Measurements from ENCODE around the gene BZW2.

Gene BZW2

DNA sequence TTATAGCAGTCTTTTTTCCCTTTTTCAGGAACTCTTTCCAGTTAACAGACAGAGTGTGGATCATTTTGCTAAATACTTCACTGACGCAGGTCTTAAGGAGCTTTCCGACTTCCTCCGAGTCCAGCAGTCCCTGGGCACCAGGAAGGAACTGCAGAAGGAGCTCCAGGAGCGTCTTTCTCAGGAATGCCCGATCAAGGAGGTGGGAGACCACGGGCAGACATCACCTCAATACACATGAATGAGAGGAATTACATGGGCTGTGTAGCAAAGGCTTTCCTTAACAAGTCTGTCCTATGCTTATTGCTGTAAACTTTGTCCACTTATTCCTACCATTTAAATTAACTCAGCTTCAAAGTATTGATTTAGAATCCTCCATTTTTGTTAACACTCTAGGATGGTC is 48.8 kb downstream of the BZW2 start:
- Histone ChIP-seq H3K4me1 (ENCODE audit: control insufficient read depth, insufficient read depth, low read length) (no peaks in the 10 kb centered on the region), H3K9me3 (ENCODE audit: control insufficient read depth, low read length) (no peaks in the 10 kb centered on the region), H3K27me3 (ENCODE audit: control insufficient read depth, insufficient read depth, low read length, poor library complexity, severe bottlenecking) (no peaks in the 10 kb centered on the region), H3K4me3 (ENCODE audit: insufficient read depth, low read depth, low read length) (no peak overlapping the region), H3K36me3 (ENCODE audit: control insufficient read depth, insufficient read depth, low read length) (peaks cover 32% of the 10 kb centered on the region), H3K27ac (ENCODE audit: insufficient read depth, low read depth, low read length, poor library complexity, severe bottlenecking) (no peak overlapping the region)
- WGBS, 2 experiments = 90 to 99% methylated on average over 6 of the region's 6 CpGs

DNA sequence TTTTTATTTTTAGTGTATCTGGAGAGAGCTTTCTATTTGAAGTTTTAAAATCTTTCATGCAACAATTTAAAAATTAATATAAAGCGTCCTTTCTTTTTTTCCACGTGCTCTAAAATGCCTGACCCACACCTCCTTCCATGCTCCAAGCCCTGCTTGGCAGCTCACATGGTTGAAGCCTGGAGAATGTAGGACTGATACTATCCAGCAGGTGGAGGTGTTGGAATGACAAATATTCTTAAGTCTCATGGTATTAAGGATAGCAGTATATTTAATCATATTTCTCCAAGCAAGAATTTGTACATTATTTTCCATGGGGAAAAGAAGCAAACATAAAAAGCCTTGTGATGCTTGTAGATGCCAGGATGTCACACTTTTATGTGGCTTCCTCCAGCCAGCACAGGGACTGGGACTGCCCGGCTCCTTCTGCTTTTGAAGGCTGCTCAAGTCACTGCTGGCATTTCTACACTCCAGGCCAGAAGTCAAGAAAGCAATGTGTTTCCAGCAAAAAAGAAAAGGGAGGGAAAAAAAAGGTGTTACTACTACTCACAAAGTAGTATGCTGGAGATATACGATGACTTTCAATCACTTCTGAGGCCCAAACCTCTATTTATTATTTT is 49.7 kb downstream of the BZW2 start:
- no peak overlapping the region for H3K4me3 ChIP-seq (ENCODE audit: insufficient read depth, low read depth, low read length)
- no peak overlapping the region for H3K27ac ChIP-seq (ENCODE audit: insufficient read depth, low read depth, low read length, poor library complexity, severe bottlenecking)
- peaks cover 25% of the 10 kb centered on the region for H3K36me3 ChIP-seq (ENCODE audit: control insufficient read depth, insufficient read depth, low read length)
- H3K4me1 ChIP-seq (ENCODE audit: control insufficient read depth, insufficient read depth, low read length) = no peaks in the 10 kb centered on the region
- H3K27me3 ChIP-seq (ENCODE audit: control insufficient read depth, insufficient read depth, low read length, poor library complexity, severe bottlenecking) = no peaks in the 10 kb centered on the region
- 86 to 100% methylated on average over 1 to 3 of the region's 4 CpGs for WGBS, 2 experiments
- no peaks in the 10 kb centered on the region for H3K9me3 ChIP-seq (ENCODE audit: control insufficient read depth, low read length)

DNA sequence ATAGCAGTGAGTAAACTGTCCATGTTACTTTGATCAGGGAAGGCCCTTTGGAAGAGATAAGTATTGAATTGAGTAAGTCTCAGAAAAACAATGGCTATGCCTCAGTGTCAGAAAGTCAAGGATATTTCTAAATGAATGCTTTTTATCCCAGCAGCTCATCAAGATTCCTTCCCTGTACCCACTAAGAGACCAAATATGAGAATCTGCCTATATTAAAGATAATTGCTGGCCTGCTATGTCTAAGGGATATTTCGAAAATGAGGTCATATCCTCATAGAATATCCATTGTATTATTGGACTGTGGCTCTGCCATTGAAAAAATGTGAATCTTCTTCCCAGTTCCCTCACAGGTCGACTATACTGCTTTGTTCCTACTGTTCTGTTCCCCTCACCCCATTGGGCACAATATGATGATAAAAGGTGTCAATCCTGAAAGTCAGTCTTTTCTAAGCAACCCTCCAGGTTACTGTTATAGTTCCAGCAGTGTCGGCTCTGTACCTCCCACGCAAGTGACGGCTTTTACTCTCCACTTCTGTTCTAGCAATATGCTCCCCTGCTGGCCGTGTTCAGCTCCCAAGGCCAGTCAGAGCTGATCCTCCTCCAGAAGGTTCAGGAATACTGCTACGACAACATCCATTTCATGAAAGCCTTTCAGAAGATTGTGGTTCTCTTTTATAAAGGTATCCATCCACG is 51.7 kb downstream of the BZW2 start:
- H3K27me3 ChIP-seq (ENCODE audit: control insufficient read depth, insufficient read depth, low read length, poor library complexity, severe bottlenecking) = no peaks in the 10 kb centered on the region
- no peaks in the 10 kb centered on the region for H3K4me1 ChIP-seq (ENCODE audit: control insufficient read depth, insufficient read depth, low read length)
- no peak overlapping the region for H3K27ac ChIP-seq (ENCODE audit: insufficient read depth, low read depth, low read length, poor library complexity, severe bottlenecking)
- H3K4me3 ChIP-seq (ENCODE audit: insufficient read depth, low read depth, low read length) = no peak overlapping the region
- 88 to 93% methylated on average over 8 of the region's 8 CpGs for WGBS, 2 experiments
- peaks cover 18% of the 10 kb centered on the region for H3K36me3 ChIP-seq (ENCODE audit: control insufficient read depth, insufficient read depth, low read length)
- H3K9me3 ChIP-seq (ENCODE audit: control insufficient read depth, low read length) = no peaks in the 10 kb centered on the region

DNA sequence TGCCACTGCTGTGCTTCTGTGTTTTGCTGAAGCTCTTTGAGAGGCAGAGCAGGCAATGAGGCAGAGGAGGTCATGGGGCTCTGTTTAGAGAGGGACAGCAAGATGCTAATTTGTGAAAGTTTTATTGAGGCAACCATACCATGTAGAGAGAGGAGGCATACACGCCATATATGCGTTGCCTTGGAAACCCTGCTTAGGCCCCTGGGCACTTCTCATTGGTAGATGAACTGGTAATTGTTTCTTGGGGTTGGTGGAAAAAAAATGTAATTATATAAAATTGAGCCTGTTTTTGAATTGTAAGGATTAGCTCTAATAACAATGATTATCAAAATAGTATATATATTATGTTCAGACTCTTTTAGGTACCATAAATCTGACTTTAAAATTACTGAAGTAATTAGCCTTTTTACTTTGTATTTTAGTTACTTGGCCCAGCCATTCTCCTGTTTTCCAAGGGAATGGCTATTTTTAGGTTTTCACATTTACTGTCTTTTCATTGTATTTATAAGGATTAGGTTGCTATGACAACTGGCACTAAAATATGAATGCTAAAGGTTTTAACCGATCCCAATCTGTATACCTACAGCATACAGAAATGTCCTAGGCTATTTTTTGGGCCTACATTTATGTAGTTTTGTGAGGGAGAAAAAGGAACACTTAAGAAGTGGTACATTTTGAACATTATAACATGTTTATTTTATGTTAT is 52.4 kb downstream of the BZW2 start:
- Histone ChIP-seq H3K27ac (ENCODE audit: insufficient read depth, low read depth, low read length, poor library complexity, severe bottlenecking) (no peak overlapping the region), H3K9me3 (ENCODE audit: control insufficient read depth, low read length) (no peaks in the 10 kb centered on the region), H3K27me3 (ENCODE audit: control insufficient read depth, insufficient read depth, low read length, poor library complexity, severe bottlenecking) (no peaks in the 10 kb centered on the region), H3K4me3 (ENCODE audit: insufficient read depth, low read depth, low read length) (no peak overlapping the region), H3K4me1 (ENCODE audit: control insufficient read depth, insufficient read depth, low read length) (no peaks in the 10 kb centered on the region), H3K36me3 (ENCODE audit: control insufficient read depth, insufficient read depth, low read length) (peaks cover 18% of the 10 kb centered on the region)
- 86 to 90% methylated on average over 2 to 3 of the region's 3 CpGs for WGBS, 2 experiments

DNA sequence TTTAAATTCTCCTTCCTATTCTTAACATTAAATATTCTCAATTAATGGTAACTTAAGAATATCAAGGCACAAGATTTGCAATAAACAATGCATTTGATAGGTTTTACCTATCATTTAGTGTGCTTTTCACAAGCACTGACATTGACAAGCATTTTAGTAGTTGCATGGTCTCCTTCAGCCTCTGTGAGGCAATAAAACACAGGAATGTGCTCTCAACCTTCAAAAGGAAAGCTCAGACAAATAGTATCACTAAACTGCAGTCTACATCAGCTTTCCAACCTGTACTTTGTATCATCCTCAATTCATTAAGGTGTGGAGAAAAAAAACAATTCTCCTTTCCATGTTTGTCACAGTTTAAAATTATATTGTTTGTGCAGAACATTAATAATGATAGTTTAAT is 56.5 kb downstream of the BZW2 start:
- H3K27me3 ChIP-seq (ENCODE audit: control insufficient read depth, insufficient read depth, low read length, poor library complexity, severe bottlenecking) = no peaks in the 10 kb centered on the region
- H3K9me3 ChIP-seq (ENCODE audit: control insufficient read depth, low read length) = no peaks in the 10 kb centered on the region
- H3K27ac ChIP-seq (ENCODE audit: insufficient read depth, low read depth, low read length, poor library complexity, severe bottlenecking) = no peak overlapping the region
- H3K4me1 ChIP-seq (ENCODE audit: control insufficient read depth, insufficient read depth, low read length) = no peaks in the 10 kb centered on the region
- H3K36me3 ChIP-seq (ENCODE audit: control insufficient read depth, insufficient read depth, low read length) = peaks cover under 1% of the 10 kb centered on the region
- no peak overlapping the region for H3K4me3 ChIP-seq (ENCODE audit: insufficient read depth, low read depth, low read length)

- Histone ChIP-seq H3K9me3 (ENCODE audit: control insufficient read depth, low read length) (no peaks in the 10 kb centered on the region), H3K36me3 (ENCODE audit: control insufficient read depth, insufficient read depth, low read length) (no peaks in the 10 kb centered on the region), H3K27ac (ENCODE audit: insufficient read depth, low read depth, low read length, poor library complexity, severe bottlenecking) (no peak overlapping the region), H3K4me1 (ENCODE audit: control insufficient read depth, insufficient read depth, low read length) (no peaks in the 10 kb centered on the region), H3K4me3 (ENCODE audit: insufficient read depth, low read depth, low read length) (no peak overlapping the region), H3K27me3 (ENCODE audit: control insufficient read depth, insufficient read depth, low read length, poor library complexity, severe bottlenecking) (no peaks in the 10 kb centered on the region)
- 82 to 94% methylated on average over 4 of the region's 4 CpGs for WGBS, 2 experiments
Measured at GRCh38 chr7:16708511-16708910, 62.5 kb downstream of the BZW2 start.

DNA sequence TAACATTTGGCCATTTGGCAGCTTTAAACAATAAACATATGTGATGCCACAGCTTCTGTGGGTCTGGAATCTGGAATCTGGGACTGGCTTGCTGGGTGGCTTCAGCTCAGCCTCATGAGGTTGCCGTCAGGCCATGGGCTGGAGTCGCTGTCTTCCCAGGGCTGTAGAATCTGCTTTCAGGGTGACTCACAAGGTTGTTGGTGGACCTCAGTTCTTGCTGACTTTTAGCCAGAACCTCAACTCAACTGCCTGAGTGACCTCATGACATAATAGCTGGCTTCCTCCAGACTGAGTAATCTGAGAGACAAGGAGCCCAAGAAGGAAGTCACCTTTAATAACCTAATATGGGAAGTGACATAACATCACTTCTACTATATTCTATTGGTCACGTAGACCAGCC is 63.0 kb downstream of the BZW2 start:
- no peaks in the 10 kb centered on the region for H3K9me3 ChIP-seq (ENCODE audit: control insufficient read depth, low read length)
- H3K4me1 ChIP-seq (ENCODE audit: control insufficient read depth, insufficient read depth, low read length) = no peaks in the 10 kb centered on the region
- no peaks in the 10 kb centered on the region for H3K36me3 ChIP-seq (ENCODE audit: control insufficient read depth, insufficient read depth, low read length)
- WGBS, 2 experiments = 86 to 93% methylated on average over 3 of the region's 3 CpGs
- H3K4me3 ChIP-seq (ENCODE audit: insufficient read depth, low read depth, low read length) = no peak overlapping the region
- no peaks in the 10 kb centered on the region for H3K27me3 ChIP-seq (ENCODE audit: control insufficient read depth, insufficient read depth, low read length, poor library complexity, severe bottlenecking)
- no peak overlapping the region for H3K27ac ChIP-seq (ENCODE audit: insufficient read depth, low read depth, low read length, poor library complexity, severe bottlenecking)

DNA sequence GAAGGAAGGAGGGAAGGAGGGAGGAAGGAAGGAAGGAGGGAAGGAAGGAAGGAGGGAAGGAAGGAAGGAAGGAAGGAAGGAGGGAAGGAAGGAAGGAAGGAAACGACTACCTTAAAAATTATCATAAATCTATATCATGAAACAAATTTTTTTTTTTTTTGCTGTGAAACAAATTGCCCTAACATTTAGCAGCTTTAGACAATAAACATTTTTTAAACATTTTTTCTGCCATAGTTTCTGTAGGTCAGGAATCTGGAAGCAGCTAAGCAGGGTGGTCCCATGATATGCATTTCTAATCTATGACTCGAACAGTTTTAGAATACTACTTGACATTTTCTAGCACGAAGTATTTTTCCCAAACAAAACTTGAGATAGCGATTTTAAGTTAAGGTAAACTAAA is 64.7 kb downstream of the BZW2 start:
- Histone ChIP-seq H3K4me1 (ENCODE audit: control insufficient read depth, insufficient read depth, low read length) (no peaks in the 10 kb centered on the region), H3K36me3 (ENCODE audit: control insufficient read depth, insufficient read depth, low read length) (no peaks in the 10 kb centered on the region), H3K9me3 (ENCODE audit: control insufficient read depth, low read length) (no peaks in the 10 kb centered on the region), H3K27ac (ENCODE audit: insufficient read depth, low read depth, low read length, poor library complexity, severe bottlenecking) (no peak overlapping the region), H3K27me3 (ENCODE audit: control insufficient read depth, insufficient read depth, low read length, poor library complexity, severe bottlenecking) (no peaks in the 10 kb centered on the region), H3K4me3 (ENCODE audit: insufficient read depth, low read depth, low read length) (no peak overlapping the region)
- 91 to 96% methylated on average over 3 of the region's 4 CpGs for WGBS, 2 experiments

DNA sequence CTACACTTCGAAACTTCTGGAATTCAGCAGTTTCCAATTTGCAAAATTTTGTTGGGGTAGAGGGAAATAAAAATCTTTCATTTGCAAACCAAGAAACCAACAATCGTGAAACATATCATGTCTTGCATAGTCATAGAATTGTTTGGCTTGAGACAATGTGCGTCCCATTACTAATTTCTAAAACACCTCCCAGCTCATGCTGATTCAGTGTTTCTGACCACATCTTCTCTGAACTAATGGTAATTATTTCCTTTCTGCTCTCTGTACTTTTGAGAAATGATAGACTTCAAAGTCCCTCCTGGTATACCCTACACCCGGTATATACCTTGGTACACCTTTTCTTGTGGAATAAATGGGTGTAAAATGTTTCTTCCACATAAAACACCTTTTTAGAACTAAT is 65.7 kb downstream of the BZW2 start:
- Histone ChIP-seq H3K4me1 (ENCODE audit: control insufficient read depth, insufficient read depth, low read length) (no peaks in the 10 kb centered on the region), H3K9me3 (ENCODE audit: control insufficient read depth, low read length) (no peaks in the 10 kb centered on the region), H3K27me3 (ENCODE audit: control insufficient read depth, insufficient read depth, low read length, poor library complexity, severe bottlenecking) (no peaks in the 10 kb centered on the region), H3K36me3 (ENCODE audit: control insufficient read depth, insufficient read depth, low read length) (no peaks in the 10 kb centered on the region), H3K27ac (ENCODE audit: insufficient read depth, low read depth, low read length, poor library complexity, severe bottlenecking) (no peak overlapping the region), H3K4me3 (ENCODE audit: insufficient read depth, low read depth, low read length) (no peak overlapping the region)
- WGBS, 2 experiments = 92 to 96% methylated on average over 3 to 4 of the region's 4 CpGs

- no peak overlapping the region for H3K4me3 ChIP-seq (ENCODE audit: insufficient read depth, low read depth, low read length)
- no peaks in the 10 kb centered on the region for H3K27me3 ChIP-seq (ENCODE audit: control insufficient read depth, insufficient read depth, low read length, poor library complexity, severe bottlenecking)
- H3K9me3 ChIP-seq (ENCODE audit: control insufficient read depth, low read length) = no peaks in the 10 kb centered on the region
- no peaks in the 10 kb centered on the region for H3K4me1 ChIP-seq (ENCODE audit: control insufficient read depth, insufficient read depth, low read length)
- no peaks in the 10 kb centered on the region for H3K36me3 ChIP-seq (ENCODE audit: control insufficient read depth, insufficient read depth, low read length)
- WGBS, 2 experiments = 86% methylated on average over 4 of the region's 4 CpGs
- no peak overlapping the region for H3K27ac ChIP-seq (ENCODE audit: insufficient read depth, low read depth, low read length, poor library complexity, severe bottlenecking)
Measured at GRCh38 chr7:16712916-16713315, 66.9 kb downstream of the BZW2 start.

Data from ectodermal cell (in vitro differentiated cells).